K562 (cell line): ENCODE results near the gene SLC24A3. TPM values are rescaled to one million over a fixed set of nuclear protein-coding genes. Genes with fewer than 3 reads are reported as not detected.

ENCODE experiments used
- DACH1 ChIP-seq: fragments of 450-650 bp; IDR thresholded peaks from 2 replicates; pipeline ENCODE4 v1.6.1; 2018; ENCODE audit not compliant: partially characterized antibody
- HNRNPUL1 ChIP-seq: fragments of 200-400 bp; formaldehyde crosslinking; IDR thresholded peaks from 2 replicates; pipeline ENCODE4 v1.6.1; 2017; ENCODE audit warnings: low read length
- KDM5B ChIP-seq: fragments of 200-600 bp; sonication (generic); IDR thresholded peaks from 2 replicates; pipeline ENCODE4 v1.6.1; 2012; ENCODE audit warnings: low read depth, mild to moderate bottlenecking, moderate library complexity, low read length, control low read depth, inconsistent platforms; ENCODE audit not compliant: insufficient replicate concordance
- SIX5 ChIP-seq, 2 experiments: IDR thresholded peaks; 2 replicates each; pipeline ENCODE4 v1.6.1; 2011; ENCODE audit warnings: low read length in 2 of 2, borderline replicate concordance in 1 of 2, low read depth in 1 of 2, mild to moderate bottlenecking in 1 of 2, moderate library complexity in 1 of 2; ENCODE audit not compliant: insufficient read depth in 1 of 2
- TRIM24 ChIP-seq, 2 experiments: fragments of 450-650 bp; IDR thresholded peaks; 2 replicates each; pipeline ENCODE4 v1.6.1; 2016
- ZKSCAN1 ChIP-seq: fragments of 150-350 bp; IDR thresholded peaks from 2 replicates; pipeline ENCODE4 v1.6.1; 2016; ENCODE audit warnings: low read depth, low read length
- polyA plus RNA-seq, 8 experiments: library from polyadenylated mRNA; depleted of rRNA in 4 of 8; stranded (reverse) in 5 of 8; unstranded in 3 of 8; fragments of >200 nt; fragmentation: Nextera tagmentation in 2 of 8; fragmentation: Illumina TruSeq in 1 of 8; extraction: Ambion mirVana in 2 of 8; extraction: Trizol in 1 of 8; gene quantifications; 2 replicates each; pipeline versions ENCODE4 v1.2.1 to v1.2.3, GENCODE V29; 2011 to 2014; ENCODE audit warnings: inconsistent platforms in 1 of 8, missing spikeins in 1 of 8
- total RNA-seq, 7 experiments: library from RNA; depleted of rRNA in 6 of 7; stranded (reverse); fragments of >200 nt in 6 of 7; fragmentation: Illumina TruSeq in 2 of 7; extraction: Trizol in 2 of 7; gene quantifications; 2 replicates each; pipeline versions ENCODE4 v1.2.1 to v1.2.3, GENCODE V29; 2011 to 2021; ENCODE audit warnings: low replicate concordance in 1 of 7
- TF ChIP-seq, protein P1 (sequence below): fragments of 450-650 bp; IDR thresholded peaks from 2 replicates; pipeline ENCODE4 v1.6.1; 2016; ENCODE audit warnings: antibody characterized with exemption
- TF ChIP-seq, protein P2 (sequence below): sonication (generic); formaldehyde crosslinking; IDR thresholded peaks from 2 replicates; pipeline ENCODE4 v1.8.0; 2023; ENCODE audit warnings: mild to moderate bottlenecking, missing genetic modification reagents
- TF ChIP-seq, protein P3 (sequence below): sonication (generic); formaldehyde crosslinking; IDR thresholded peaks from 2 replicates; pipeline ENCODE4 v1.8.0; 2023; ENCODE audit warnings: missing genetic modification reagents, mild to moderate bottlenecking, borderline replicate concordance

SLC24A3 gene
- total and polyA plus RNA-seq, 9 of the 15 experiments (the other 6 are each of a cell fraction or from before 2014, with no cell fraction given) = not detected

DNA sequence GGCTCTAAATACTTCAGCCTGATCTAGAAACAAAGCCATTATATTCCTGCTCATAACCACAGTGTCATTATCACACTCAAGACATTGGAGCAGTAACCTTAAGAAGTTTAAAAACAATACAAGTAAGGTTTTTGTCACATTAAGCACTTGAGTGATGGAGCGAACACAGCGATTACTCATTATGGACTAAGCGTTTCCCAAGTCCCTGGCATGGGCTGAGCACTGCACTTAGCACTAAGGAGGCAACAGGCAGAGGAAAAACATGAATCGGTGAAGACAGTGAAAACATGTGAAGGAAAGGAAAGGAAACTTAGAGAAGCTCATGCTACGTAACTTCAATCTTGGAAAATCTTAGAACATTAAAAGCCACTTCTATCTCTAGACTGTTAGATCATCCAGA is 108.7 kb downstream of the SLC24A3 start (continued):
- TF ChIP-seq, protein P1, sequence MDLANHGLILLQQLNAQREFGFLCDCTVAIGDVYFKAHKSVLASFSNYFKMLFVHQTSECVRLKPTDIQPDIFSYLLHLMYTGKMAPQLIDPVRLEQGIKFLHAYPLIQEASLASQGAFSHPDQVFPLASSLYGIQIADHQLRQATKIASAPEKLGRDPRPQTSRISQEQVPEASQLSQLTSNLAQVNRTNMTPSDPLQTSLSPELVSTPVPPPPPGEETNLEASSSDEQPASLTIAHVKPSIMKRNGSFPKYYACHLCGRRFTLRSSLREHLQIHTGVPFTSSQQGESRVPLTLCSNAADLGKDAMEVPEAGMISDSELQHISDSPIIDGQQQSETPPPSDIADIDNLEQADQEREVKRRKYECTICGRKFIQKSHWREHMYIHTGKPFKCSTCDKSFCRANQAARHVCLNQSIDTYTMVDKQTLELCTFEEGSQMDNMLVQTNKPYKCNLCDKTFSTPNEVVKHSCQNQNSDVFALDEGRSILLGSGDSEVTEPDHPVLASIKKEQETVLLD = no peak
- no peak for TF ChIP-seq KDM5B
- TF ChIP-seq, protein P2, sequence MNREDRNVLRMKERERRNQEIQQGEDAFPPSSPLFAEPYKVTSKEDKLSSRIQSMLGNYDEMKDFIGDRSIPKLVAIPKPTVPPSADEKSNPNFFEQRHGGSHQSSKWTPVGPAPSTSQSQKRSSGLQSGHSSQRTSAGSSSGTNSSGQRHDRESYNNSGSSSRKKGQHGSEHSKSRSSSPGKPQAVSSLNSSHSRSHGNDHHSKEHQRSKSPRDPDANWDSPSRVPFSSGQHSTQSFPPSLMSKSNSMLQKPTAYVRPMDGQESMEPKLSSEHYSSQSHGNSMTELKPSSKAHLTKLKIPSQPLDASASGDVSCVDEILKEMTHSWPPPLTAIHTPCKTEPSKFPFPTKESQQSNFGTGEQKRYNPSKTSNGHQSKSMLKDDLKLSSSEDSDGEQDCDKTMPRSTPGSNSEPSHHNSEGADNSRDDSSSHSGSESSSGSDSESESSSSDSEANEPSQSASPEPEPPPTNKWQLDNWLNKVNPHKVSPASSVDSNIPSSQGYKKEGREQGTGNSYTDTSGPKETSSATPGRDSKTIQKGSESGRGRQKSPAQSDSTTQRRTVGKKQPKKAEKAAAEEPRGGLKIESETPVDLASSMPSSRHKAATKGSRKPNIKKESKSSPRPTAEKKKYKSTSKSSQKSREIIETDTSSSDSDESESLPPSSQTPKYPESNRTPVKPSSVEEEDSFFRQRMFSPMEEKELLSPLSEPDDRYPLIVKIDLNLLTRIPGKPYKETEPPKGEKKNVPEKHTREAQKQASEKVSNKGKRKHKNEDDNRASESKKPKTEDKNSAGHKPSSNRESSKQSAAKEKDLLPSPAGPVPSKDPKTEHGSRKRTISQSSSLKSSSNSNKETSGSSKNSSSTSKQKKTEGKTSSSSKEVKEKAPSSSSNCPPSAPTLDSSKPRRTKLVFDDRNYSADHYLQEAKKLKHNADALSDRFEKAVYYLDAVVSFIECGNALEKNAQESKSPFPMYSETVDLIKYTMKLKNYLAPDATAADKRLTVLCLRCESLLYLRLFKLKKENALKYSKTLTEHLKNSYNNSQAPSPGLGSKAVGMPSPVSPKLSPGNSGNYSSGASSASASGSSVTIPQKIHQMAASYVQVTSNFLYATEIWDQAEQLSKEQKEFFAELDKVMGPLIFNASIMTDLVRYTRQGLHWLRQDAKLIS (CRISPR knock-in tag) = no peak
- TF ChIP-seq, protein P3, sequence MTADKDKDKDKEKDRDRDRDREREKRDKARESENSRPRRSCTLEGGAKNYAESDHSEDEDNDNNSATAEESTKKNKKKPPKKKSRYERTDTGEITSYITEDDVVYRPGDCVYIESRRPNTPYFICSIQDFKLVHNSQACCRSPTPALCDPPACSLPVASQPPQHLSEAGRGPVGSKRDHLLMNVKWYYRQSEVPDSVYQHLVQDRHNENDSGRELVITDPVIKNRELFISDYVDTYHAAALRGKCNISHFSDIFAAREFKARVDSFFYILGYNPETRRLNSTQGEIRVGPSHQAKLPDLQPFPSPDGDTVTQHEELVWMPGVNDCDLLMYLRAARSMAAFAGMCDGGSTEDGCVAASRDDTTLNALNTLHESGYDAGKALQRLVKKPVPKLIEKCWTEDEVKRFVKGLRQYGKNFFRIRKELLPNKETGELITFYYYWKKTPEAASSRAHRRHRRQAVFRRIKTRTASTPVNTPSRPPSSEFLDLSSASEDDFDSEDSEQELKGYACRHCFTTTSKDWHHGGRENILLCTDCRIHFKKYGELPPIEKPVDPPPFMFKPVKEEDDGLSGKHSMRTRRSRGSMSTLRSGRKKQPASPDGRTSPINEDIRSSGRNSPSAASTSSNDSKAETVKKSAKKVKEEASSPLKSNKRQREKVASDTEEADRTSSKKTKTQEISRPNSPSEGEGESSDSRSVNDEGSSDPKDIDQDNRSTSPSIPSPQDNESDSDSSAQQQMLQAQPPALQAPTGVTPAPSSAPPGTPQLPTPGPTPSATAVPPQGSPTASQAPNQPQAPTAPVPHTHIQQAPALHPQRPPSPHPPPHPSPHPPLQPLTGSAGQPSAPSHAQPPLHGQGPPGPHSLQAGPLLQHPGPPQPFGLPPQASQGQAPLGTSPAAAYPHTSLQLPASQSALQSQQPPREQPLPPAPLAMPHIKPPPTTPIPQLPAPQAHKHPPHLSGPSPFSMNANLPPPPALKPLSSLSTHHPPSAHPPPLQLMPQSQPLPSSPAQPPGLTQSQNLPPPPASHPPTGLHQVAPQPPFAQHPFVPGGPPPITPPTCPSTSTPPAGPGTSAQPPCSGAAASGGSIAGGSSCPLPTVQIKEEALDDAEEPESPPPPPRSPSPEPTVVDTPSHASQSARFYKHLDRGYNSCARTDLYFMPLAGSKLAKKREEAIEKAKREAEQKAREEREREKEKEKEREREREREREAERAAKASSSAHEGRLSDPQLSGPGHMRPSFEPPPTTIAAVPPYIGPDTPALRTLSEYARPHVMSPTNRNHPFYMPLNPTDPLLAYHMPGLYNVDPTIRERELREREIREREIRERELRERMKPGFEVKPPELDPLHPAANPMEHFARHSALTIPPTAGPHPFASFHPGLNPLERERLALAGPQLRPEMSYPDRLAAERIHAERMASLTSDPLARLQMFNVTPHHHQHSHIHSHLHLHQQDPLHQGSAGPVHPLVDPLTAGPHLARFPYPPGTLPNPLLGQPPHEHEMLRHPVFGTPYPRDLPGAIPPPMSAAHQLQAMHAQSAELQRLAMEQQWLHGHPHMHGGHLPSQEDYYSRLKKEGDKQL (CRISPR knock-in tag) = no peak
- no peak for TF ChIP-seq SIX5 (IDR thresholded peaks at IDR 0.05; ENCODE audit: borderline replicate concordance in 1 of 2, insufficient read depth in 1 of 2, low read depth in 1 of 2, low read length in 2 of 2)
- no peak for TF ChIP-seq ZKSCAN1
- no peak for TF ChIP-seq DACH1
- TF ChIP-seq TRIM24 (IDR thresholded peaks at IDR 0.05) = no peak
- TF ChIP-seq HNRNPUL1 = no peak
